Fibroblast of the aortic adventitia (primary cell): ENCODE data around the gene LRMDA. TPM values are rescaled to one million over a fixed set of nuclear protein-coding genes. Genes with fewer than 3 reads are reported as not detected.

Experiments used
- DNase-seq: peaks from one replicate; pipeline ENCODE4 v3.0.0-alpha.2; 2010; ENCODE audit warnings: low read depth
- H3K4me3 ChIP-seq: 2 replicates; pipeline ENCODE4 v1.5.1; 2011; ENCODE audit warnings: low read depth, mild to moderate bottlenecking, control low read depth, low read length, moderate library complexity
- CTCF ChIP-seq: IDR thresholded peaks from 2 replicates; pipeline ENCODE4 v1.5.1; 2011; ENCODE audit warnings: mild to moderate bottlenecking, low read length, control low read depth, inconsistent platforms; ENCODE audit not compliant: insufficient read depth
- total RNA-seq: library from RNA; depleted of rRNA; stranded (reverse); fragments of >200 nt; gene quantifications from 2 replicates; pipeline ENCODE4 v1.2.3, GENCODE V29; 2012; ENCODE audit warnings: low replicate concordance

Gene LRMDA
- total RNA-seq, 1 donor, result 6.3 TPM

- no peak for TF ChIP-seq CTCF
- DNase-seq, result no peak
- H3K4me3 ChIP-seq, result no peak overlapping the region
These were observed 480.0 kb downstream of the LRMDA start for GRCh38 chr10:75911426-75911825.

- H3K4me3 ChIP-seq, result no peak overlapping the region
- no peak for DNase-seq
- TF ChIP-seq CTCF, result no peak
These were observed 485.5 kb downstream of the LRMDA start for GRCh38 chr10:75916906-75917305.

- no peak for TF ChIP-seq CTCF
- H3K4me3 ChIP-seq, result no peak overlapping the region
- no peak for DNase-seq
These were observed 488.5 kb downstream of the LRMDA start for GRCh38 chr10:75919913-75920312.

- no peak overlapping the region for H3K4me3 ChIP-seq
- peak; percentile 43 for TF ChIP-seq CTCF
- DNase-seq, result peak; percentile 22
These were observed 491.0 kb downstream of the LRMDA start for GRCh38 chr10:75922435-75922834.

- no peak for DNase-seq
- no peak for TF ChIP-seq CTCF
- no peak overlapping the region for H3K4me3 ChIP-seq
These were observed 493.0 kb downstream of the LRMDA start for GRCh38 chr10:75924309-75924902.

- DNase-seq, result no peak
- no peak for TF ChIP-seq CTCF
- no peak overlapping the region for H3K4me3 ChIP-seq
These were observed 494.6 kb downstream of the LRMDA start for GRCh38 chr10:75925999-75926398.

- DNase-seq, result no peak
- H3K4me3 ChIP-seq, result no peak overlapping the region
- TF ChIP-seq CTCF, result no peak
These were observed 495.3 kb downstream of the LRMDA start for GRCh38 chr10:75926763-75927162.
